Stimulated activated CD8-positive, alpha-beta memory T cell treated with anti-CD3 and anti-CD28 coated beads, Interleukin-4, amount 100 ng/mL, for 24 hours (primary cell): ENCODE measurements around the gene STARD6.
A peak's percentile ranks its signal among the peaks of the same experiment; 100 is the strongest.
"Not testable (repeated sequence)": the region's sequence is repeated elsewhere in the genome, so short reads cannot be mapped to it uniquely, and the experiment has no call there.

Experiments
- DNase-seq: peaks from one replicate; pipeline ENCODE4 v3.0.0-alpha.2; 2020; ENCODE audit warnings: low read depth

Gene STARD6

DNA sequence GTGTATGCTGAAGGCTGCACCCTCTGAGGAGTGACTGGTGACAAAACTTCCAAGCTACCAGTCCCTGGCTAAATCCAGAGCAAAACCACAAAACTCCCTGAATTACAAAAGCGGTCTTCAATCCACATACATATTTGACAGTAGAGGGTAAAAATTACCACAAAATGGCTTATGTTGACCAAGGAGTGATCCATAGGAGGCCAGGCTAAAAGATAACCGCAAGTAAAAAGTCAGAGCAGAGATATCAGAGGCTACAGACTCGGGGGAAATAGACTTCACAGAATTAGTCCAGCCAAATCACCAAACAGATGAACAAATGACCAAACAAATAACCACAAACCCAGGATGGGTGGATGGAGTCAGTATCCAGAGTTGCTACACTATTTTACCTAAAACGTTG, 19.4 kb downstream of the STARD6 start:
- no peak for DNase-seq

- no peak for DNase-seq
Measured at GRCh38 chr18:54335638-54336173, 22.0 kb downstream of the STARD6 start.

GRCh38 chr18:54330768-54331548, 26.7 kb downstream of the STARD6 start:
- no peak for DNase-seq

- DNase-seq, result no peak
Measured at GRCh38 chr18:54329787-54330186, 27.9 kb downstream of the STARD6 start.

DNA sequence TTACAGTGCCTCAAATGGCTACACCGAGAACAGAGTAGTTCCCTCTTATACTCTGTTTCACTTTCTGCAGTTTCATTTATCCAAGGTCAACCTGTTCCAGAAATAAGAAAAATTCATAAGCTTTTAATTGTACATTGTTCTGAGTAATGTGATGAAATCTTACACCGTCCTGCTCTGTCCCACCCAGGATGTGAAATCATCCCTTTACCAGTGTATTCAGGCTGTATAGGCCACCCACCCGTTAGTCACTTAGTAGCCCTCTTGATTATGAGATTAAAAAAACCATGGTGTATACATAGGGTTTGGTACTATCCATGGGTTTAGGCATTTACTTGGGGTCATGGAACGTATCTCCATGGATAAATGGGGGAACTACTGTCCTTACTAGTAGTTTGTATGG, 29.8 kb downstream of the STARD6 start:
- DNase-seq, result no peak

GRCh38 chr18:54323970-54324369, 33.7 kb downstream of the STARD6 start:
- DNase-seq, result no peak

DNA sequence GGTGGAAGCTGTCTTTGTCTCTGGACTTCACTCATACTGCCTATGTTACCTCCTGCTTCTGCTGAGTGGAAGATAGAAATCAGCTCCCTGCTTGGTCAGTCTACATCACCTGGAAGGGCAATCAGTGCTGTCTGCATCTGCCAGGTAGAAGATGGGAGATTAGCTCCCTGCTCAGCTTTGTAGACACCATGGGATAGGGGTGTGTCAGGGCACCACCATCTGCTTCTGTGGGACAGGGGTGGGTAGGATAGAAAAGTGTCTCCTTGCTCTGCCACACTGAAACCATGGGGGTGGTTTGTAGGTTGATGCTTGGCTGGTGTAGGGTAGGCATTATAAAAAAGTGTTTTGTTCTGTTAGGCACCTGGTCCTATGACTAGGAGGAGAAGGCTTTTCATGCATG, 34.1 kb downstream of the STARD6 start:
- no peak for DNase-seq

- DNase-seq, result no peak
Measured at GRCh38 chr18:54316071-54316820, 41.4 kb downstream of the STARD6 start.

DNA sequence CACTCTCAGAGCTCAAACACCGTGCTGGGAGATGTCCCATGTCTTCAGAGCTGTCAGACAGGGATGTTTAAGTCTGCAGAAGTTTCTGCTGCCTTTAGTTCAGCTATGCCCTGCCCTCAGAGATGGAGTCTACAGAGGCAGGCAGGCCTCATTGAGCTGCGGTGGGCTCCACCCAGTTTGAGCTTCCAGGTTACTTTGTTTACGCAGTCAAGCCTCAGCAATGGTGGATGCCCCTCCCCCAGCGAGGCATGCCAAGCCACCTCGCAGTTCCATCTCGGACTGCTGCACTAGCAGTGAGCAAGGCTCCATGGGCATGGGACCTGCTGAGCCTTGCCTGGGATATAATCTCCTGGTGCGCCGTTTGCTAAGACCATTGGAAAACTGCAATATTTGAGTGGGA, 48.1 kb downstream of the STARD6 start:
- DNase-seq, result not testable (repeated sequence)

DNA sequence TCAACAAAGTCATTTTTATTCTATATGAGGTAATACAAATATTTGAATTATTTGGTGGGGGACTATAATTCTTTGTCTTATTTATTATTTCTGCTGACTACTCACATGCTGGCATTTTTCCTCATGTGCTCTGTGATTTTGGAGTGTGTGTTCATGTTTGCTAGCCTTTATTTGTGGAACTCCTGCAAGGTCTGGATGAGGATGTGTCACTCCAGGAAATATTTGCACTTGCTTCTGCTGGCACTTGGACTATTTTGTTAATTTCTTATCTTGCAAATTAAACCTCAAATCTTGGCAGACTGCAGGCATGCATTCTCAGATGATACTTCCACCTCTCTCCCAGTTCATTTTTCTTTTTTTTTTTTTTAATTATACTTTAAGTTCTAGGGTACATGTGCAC, 54.2 kb downstream of the STARD6 start:
- no peak for DNase-seq

DNA sequence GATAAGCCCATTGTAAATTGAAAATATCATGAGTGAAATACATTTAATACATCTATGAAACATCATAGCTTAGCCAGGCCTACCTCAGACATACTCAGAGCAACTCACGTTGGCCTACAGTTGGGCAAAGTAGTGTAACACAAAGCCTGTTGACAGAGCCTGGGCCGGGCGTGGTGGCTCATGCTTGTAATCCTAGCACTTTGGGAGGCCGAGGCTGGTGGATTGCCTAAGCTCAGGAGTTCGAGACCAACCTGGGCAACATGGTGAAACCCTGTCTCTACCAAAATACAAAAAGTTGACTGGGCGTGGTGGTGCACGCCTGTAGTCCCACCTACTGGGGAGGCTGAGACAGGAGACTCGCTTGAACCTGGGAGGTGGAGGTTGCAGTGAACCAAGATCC, 58.7 kb downstream of the STARD6 start:
- not testable (repeated sequence) for DNase-seq

GRCh38 chr18:54296062-54296461, 61.6 kb downstream of the STARD6 start:
- DNase-seq, result no peak

DNA sequence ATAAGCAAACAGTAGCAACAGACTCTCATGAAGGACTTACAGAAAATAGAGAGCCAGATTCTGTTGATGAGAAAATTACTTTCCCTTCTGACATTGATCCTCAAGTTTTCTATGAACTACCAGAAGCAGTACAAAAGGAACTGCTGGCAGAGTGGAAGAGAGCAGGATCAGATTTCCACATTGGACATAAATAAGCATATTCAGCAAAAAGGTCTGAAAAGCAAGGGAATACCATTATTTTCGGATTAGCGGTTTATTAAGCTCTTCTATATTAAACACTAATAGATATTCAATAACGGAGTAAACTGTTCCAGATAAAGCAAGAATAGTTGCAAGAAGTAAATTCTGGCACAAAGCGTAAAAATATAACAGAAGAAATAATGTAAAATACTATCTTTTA, 63.4 kb downstream of the STARD6 start:
- no peak for DNase-seq

DNA sequence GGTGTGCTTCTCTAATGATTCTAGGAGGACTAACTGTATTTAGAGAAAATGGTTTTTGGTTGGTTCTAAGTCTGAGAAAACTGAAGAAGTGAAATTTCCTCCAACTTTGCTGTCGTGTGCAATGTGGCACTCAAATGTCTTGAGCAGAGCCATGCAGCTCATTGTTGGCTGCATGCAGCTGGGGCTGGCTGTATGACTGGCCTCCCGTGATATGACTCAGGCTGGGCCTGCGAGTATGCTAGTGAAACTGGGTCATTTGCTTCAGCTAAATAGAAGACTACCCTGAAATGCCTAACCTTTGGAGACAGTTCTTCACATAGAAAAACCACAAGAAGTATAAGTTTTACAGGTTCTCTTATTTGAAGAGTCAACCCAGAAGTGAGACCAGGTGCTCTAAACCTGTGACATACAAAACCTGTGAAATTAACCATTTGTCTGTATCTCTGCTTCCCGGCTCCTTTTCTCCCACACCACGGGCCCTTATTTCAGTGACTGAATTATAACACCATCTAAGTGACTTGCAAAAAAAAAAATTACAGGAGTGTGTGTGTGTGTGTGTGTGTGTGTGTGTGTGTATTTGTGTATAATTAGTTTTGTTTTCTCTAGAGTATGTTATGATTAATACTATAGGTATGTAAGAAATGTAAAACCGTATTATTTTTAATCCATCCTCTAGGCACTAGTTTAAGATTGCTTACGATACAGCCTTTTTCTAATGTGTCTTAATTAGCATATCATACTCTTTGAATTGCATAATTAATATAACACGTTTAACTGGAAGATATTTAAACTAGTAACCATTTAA, 72.5 kb downstream of the STARD6 start:
- peak; percentile 35 for DNase-seq

DNA sequence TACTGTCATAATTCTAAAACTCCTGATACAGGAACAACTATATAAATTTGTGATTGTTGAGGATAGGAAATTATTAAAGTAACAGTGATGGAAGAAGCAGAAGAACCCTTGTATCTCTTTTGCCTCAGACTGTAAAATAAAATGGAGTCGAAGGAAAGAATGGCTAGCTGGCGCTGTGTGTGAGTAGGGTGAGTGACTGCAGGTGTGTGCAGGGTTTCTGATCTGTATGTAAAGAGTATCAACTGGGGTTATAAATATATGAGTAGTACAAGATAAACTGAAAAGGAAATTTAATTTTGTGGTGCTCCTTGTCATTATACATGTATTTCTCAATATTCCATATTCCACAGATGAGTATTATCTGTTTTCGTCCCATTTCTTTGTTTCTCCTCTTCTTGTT, 73.1 kb downstream of the STARD6 start:
- DNase-seq, result no peak

DNA sequence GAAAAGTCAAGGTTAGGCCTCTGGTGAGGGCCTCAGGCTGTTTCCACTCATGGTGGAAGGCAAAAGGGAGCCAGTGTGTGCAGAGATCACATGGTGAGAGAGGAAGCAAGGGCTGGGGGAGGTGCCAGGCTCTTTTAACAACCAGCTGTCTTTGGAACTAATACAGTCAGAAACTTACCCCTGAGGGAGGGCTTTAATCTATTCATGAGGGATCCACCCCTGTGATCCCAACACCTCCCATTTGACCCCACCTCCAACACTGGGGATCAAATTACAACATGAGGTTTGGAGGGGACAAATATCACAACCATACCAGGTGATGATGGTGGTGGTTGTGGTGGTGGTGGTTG, 77.5 kb downstream of the STARD6 start:
- DNase-seq, result no peak

GRCh38 chr18:54279477-54280219, 78.0 kb downstream of the STARD6 start:
- DNase-seq, result no peak

DNA sequence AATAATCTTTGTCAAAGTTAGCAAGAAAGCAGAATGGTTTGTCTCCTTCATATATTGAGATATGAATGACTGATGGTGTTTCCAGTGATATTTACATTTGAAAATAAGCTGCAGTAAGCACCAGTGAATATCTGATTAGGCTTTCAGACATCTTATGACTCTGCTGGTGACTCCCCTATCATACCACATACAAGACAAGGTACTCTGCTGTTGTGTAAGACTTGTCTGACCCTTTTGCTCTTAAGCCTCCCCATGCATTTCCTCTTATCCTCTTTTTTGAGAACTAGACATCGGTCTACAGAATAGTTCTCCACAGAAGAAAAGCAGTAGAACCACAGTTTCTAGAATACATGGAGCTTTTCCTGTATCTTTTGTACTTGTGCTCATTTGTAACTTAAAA, 79.0 kb downstream of the STARD6 start:
- no peak for DNase-seq

- no peak for DNase-seq
Measured at GRCh38 chr18:54277899-54278298, 79.8 kb downstream of the STARD6 start.
